K562 (cell line): ENCODE measurements around the gene SLC20A1. TPM values are rescaled to one million over a fixed set of nuclear protein-coding genes. Genes with fewer than 3 reads are reported as not detected.
A peak's percentile ranks its signal among the peaks of the same experiment; 100 is the strongest.

Source experiments
- BRD4 ChIP-seq: fragments of 200-600 bp; sonication (generic); IDR thresholded peaks from 2 replicates; pipeline ENCODE4 v1.6.1; 2017; ENCODE audit warnings: inconsistent platforms
- HDAC2 ChIP-seq: fragments of 450-650 bp; IDR thresholded peaks from 2 replicates; pipeline ENCODE4 v1.6.1; 2016; ENCODE audit warnings: mild to moderate bottlenecking
- PRDM10 ChIP-seq: fragments of 450-650 bp; IDR thresholded peaks from 2 replicates; pipeline ENCODE4 v1.6.1; 2018; ENCODE audit not compliant: partially characterized antibody
- PURB ChIP-seq: sonication (generic); formaldehyde crosslinking; IDR thresholded peaks from 2 replicates; pipeline ENCODE4 v1.9.0; 2021; ENCODE audit warnings: low read depth, mild to moderate bottlenecking, missing genetic modification reagents
- USF2 ChIP-seq: sonication (generic); formaldehyde crosslinking; IDR thresholded peaks from 2 replicates; pipeline ENCODE4 v1.5.0; 2020; ENCODE audit warnings: missing genetic modification reagents
- polyA plus RNA-seq, 8 experiments: library from polyadenylated mRNA; depleted of rRNA in 4 of 8; stranded (reverse) in 5 of 8; unstranded in 3 of 8; fragments of >200 nt; fragmentation: Nextera tagmentation in 2 of 8; fragmentation: Illumina TruSeq in 1 of 8; extraction: Ambion mirVana in 2 of 8; extraction: Trizol in 1 of 8; gene quantifications; 2 replicates each; pipeline versions ENCODE4 v1.2.1 to v1.2.3, GENCODE V29; 2011 to 2014; ENCODE audit warnings: inconsistent platforms in 1 of 8, missing spikeins in 1 of 8
- total RNA-seq, 7 experiments: library from RNA; depleted of rRNA in 6 of 7; stranded (reverse); fragments of >200 nt in 6 of 7; fragmentation: Illumina TruSeq in 2 of 7; extraction: Trizol in 2 of 7; gene quantifications; 2 replicates each; pipeline versions ENCODE4 v1.2.1 to v1.2.3, GENCODE V29; 2011 to 2021; ENCODE audit warnings: low replicate concordance in 1 of 7
- TF ChIP-seq, protein P1 (sequence below), 2 experiments: fragments of 450-650 bp; formaldehyde crosslinking in 1 of 2; IDR thresholded peaks; 2 replicates each; pipeline versions ENCODE4 v1.4.0 to v1.6.1; 2014 to 2020; ENCODE audit warnings: mild to moderate bottlenecking in 2 of 2, borderline replicate concordance in 1 of 2, low read depth in 1 of 2

The SLC20A1 gene
- total and polyA plus RNA-seq, 9 of the 15 experiments (the other 6 are each of a cell fraction or from before 2014, with no cell fraction given) = 53.8 to 150 (median 74.7) TPM

GRCh38 chr2:112640800-112641675, 4.7 kb upstream of the SLC20A1 start (continued):
- TF ChIP-seq, protein P1, sequence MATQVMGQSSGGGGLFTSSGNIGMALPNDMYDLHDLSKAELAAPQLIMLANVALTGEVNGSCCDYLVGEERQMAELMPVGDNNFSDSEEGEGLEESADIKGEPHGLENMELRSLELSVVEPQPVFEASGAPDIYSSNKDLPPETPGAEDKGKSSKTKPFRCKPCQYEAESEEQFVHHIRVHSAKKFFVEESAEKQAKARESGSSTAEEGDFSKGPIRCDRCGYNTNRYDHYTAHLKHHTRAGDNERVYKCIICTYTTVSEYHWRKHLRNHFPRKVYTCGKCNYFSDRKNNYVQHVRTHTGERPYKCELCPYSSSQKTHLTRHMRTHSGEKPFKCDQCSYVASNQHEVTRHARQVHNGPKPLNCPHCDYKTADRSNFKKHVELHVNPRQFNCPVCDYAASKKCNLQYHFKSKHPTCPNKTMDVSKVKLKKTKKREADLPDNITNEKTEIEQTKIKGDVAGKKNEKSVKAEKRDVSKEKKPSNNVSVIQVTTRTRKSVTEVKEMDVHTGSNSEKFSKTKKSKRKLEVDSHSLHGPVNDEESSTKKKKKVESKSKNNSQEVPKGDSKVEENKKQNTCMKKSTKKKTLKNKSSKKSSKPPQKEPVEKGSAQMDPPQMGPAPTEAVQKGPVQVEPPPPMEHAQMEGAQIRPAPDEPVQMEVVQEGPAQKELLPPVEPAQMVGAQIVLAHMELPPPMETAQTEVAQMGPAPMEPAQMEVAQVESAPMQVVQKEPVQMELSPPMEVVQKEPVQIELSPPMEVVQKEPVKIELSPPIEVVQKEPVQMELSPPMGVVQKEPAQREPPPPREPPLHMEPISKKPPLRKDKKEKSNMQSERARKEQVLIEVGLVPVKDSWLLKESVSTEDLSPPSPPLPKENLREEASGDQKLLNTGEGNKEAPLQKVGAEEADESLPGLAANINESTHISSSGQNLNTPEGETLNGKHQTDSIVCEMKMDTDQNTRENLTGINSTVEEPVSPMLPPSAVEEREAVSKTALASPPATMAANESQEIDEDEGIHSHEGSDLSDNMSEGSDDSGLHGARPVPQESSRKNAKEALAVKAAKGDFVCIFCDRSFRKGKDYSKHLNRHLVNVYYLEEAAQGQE (IDR thresholded peaks at IDR 0.05; ENCODE audit: borderline replicate concordance) = peak; percentile 98
- TF ChIP-seq, protein P1 (CRISPR knock-in tag; IDR thresholded peaks at IDR 0.05; ENCODE audit: low read depth) = no peak
- no peak for TF ChIP-seq BRD4
- no peak for TF ChIP-seq HDAC2
- no peak for TF ChIP-seq USF2 (CRISPR knock-in tag)
- peak; percentile 80 for TF ChIP-seq PRDM10
- no peak for TF ChIP-seq PURB
